Activated T-helper 1 cell treated with anti-CD3 and anti-CD28 coated beads, Interleukin-12 subunit alpha, Interleukin-12 subunit beta, Interleukin-2, Interleukin-4 antibody, amounts not matched to agents 30 ng/mL and 10 ng/mL and 1 ng/mL, durations not matched to agents 14 hours and 24 hours and 36 hours (primary cell): Measurements from ENCODE around the gene ERICH2. TPM values are rescaled to one million over a fixed set of nuclear protein-coding genes. Genes with fewer than 3 reads are reported as not detected.
"Not testable (repeated sequence)": the region's sequence is repeated elsewhere in the genome, so short reads cannot be mapped to it uniquely, and the experiment has no call there.

Experiments
- DNase-seq: peaks from one replicate; pipeline ENCODE4 v3.0.0; 2021; ENCODE audit warnings: low spot score
- H3K27ac Mint-ChIP-seq: one replicate; pipeline ENCODE4 v1.8.0; 2021; ENCODE audit warnings: mild to moderate bottlenecking, mixed read lengths
- H3K27me3 Mint-ChIP-seq: one replicate; pipeline ENCODE4 v1.8.0; 2022; ENCODE audit warnings: mild to moderate bottlenecking, moderate library complexity, mixed read lengths; ENCODE audit not compliant: insufficient read depth
- H3K36me3 Mint-ChIP-seq: one replicate; pipeline ENCODE4 v1.8.0; 2021; ENCODE audit warnings: low read depth, mixed read lengths
- H3K4me1 Mint-ChIP-seq: one replicate; pipeline ENCODE4 v1.8.0; 2021; ENCODE audit warnings: low read depth, mixed read lengths
- H3K4me3 Mint-ChIP-seq: one replicate; pipeline ENCODE4 v1.8.0; 2021; ENCODE audit warnings: mild to moderate bottlenecking, moderate library complexity, mixed read lengths
- H3K9me3 Mint-ChIP-seq: one replicate; pipeline ENCODE4 v1.8.0; 2021; ENCODE audit warnings: mixed read lengths
- intact Hi-C: fragments of 100-400 bp; cut with micrococcal nuclease; formaldehyde crosslinking; loops from one replicate; pipeline ENCODE4 v1.15.1; 2024
- total RNA-seq: library from RNA; stranded (reverse); gene quantifications from 2 replicates; pipeline ENCODE4 v1.2.3, GENCODE V29; 2022

ERICH2 gene
- total RNA-seq, 1 donor from 2014 or later, result not detected

DNA sequence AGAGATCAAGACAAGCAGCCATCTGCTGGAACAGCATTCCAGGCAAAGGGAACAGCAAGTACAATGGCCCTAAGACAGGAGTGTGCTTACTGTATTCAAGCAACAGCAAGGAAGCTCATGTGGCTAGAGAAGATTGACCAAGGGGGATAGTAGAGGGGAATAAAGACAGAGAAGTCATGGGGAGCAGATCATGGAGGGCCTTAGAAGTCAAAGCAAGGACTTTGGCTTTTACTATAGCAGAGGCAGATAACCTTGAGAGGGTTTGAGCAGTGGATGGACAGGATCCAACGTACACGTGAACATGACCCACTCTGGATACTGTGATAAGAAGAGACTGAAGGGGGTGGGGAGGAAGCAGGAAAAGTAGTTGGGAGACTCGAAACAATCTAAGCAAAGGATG, 28.2 kb upstream of the ERICH2 start:
- no peaks in the 10 kb centered on the region for H3K4me1 Mint-ChIP-seq
- H3K36me3 Mint-ChIP-seq, result no peaks in the 10 kb centered on the region
- no peak overlapping the region for H3K4me3 Mint-ChIP-seq
- H3K27ac Mint-ChIP-seq, result no peak overlapping the region
- no peak for DNase-seq
- H3K27me3 Mint-ChIP-seq, result peaks cover 12% of the 10 kb centered on the region
- no peaks in the 10 kb centered on the region for H3K9me3 Mint-ChIP-seq
- intact Hi-C loops, result no loop called here

DNA sequence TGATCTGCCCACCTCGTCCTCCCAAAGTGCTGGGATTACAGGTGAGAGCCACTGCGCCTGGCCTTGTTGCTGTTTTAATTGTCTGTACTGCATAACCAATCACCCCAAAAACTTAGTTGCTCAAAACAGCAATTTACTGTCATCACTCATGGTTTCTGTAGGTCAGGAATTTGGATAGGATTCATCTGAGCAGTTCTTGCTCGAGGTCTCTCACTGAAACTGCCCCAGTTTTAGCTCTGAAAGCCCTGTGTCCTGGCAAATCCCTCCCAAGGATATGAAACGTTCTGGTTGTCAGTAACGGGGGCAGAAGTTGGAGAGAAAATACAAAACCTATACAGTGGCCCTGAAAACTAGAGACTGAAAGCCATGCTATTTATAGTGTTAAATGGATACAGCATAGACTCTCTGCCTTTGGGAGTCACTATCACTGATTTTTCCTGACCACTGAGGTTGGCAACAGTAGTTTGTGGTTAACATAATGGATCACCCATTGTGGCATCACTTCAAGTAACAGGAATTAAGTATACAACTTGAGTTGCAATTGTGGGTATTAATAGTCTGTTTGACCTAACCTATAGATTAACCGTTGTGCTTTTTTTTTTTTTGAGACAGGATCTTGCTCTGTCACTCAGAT, 27.2 kb upstream of the ERICH2 start:
- peaks cover 13% of the 10 kb centered on the region for H3K27me3 Mint-ChIP-seq
- H3K4me3 Mint-ChIP-seq, result no peak overlapping the region
- H3K36me3 Mint-ChIP-seq, result no peaks in the 10 kb centered on the region
- no peak overlapping the region for H3K27ac Mint-ChIP-seq
- H3K9me3 Mint-ChIP-seq, result no peaks in the 10 kb centered on the region
- no peaks in the 10 kb centered on the region for H3K4me1 Mint-ChIP-seq
- intact Hi-C loops, result no loop called here
- DNase-seq, result no peak

DNA sequence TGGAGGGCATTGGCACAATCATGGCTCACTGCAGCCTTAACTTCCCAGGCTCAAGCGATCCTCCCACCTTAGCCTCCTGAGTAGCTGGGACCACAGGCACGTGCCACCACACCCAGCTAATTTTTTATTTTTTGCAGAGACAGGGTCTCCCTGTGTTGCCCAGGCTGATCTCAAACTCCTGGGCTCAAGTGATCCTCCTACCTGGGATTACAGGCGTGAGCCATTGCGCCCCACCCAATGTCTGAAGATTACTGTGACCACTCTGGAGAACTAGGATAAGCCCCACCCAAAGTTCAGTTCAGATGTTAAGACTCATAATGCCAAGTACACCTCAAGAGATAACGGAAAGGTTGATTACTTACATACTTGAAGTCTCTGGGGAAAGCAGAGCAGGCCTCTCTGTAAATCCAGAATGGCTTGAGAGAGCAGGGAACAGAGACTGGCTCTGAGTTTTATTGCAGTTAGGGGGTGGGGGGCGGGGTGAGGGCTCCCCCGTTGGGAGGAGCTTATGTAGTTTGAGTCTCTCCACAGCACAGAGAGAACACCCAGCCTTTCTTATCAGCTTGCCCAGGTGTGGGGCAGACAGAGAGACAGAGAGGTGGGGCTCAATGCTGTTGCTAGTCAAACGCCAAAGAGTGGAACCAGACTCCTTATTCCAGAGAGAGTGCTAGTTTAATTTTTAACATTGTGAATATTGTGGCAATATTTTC, 26.5 kb upstream of the ERICH2 start:
- H3K27me3 Mint-ChIP-seq, result peaks cover 17% of the 10 kb centered on the region
- H3K36me3 Mint-ChIP-seq, result no peaks in the 10 kb centered on the region
- intact Hi-C loops, result no loop called here
- no peaks in the 10 kb centered on the region for H3K9me3 Mint-ChIP-seq
- H3K27ac Mint-ChIP-seq, result no peak overlapping the region
- no peak overlapping the region for H3K4me3 Mint-ChIP-seq
- DNase-seq, result no peak
- H3K4me1 Mint-ChIP-seq, result no peaks in the 10 kb centered on the region

DNA sequence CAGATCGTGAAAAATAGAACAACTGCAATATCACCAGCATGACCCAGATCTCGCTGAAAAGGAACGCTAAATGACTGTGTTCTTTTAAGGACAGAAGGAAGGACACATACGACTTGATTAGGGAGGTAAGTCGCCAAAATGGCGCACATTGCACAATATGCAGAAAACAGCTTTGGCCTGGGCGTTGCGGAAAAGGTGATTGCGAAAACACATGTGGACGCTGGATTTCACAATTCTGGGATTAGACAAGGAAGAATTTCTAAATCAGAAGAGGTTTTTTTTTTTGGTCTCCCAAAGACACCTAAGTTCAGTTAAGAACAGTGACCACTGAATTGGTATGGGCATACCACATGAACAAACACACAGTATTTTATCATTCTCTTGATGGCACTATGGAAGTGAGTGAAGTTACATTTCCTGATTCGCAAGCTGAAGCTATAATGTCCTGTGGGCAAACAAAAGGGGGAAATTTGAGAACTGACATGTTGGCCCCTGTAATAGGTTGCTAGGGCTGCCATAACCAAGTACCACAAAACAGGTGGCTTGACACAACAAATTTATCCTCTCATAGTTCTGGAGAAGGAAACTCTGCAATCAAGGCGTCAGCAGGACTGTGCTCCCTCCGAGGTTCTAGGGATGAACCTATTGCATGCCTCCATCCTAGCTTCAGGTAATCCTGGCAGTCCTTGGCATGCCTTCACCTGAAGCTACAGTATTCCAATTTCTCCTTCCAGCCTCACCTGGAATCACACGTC, 25.8 kb upstream of the ERICH2 start:
- Mint-ChIP-seq H3K27me3 (peaks cover 17% of the 10 kb centered on the region), H3K27ac (no peak overlapping the region), H3K4me3 (no peak overlapping the region), H3K9me3 (no peaks in the 10 kb centered on the region), H3K4me1 (no peaks in the 10 kb centered on the region), H3K36me3 (no peaks in the 10 kb centered on the region)
- DNase-seq, result no peak
- intact Hi-C loops, result no loop called here

DNA sequence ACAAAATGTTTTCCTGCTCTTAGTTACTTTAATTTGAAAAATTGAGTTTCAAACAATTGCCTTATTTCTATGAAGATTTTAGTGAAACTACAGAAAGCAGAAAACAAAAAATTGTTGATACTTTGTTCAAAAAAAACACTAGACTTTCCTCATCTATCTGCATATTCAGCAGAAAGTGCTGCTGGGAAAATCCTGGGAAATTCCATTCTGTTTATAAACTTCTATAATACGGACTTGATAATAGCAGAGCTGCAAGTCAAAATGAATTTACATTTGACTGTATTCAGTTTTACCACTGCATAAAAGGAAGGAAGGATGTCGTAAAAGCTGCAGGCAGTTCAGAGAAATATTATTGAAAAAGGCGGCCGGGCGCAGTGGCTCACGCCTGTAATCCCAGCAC, 24.9 kb upstream of the ERICH2 start:
- H3K27me3 Mint-ChIP-seq, result peaks cover 15% of the 10 kb centered on the region
- no peak overlapping the region for H3K4me3 Mint-ChIP-seq
- no peaks in the 10 kb centered on the region for H3K36me3 Mint-ChIP-seq
- H3K27ac Mint-ChIP-seq, result no peak overlapping the region
- intact Hi-C loops, result no loop called here
- no peak for DNase-seq
- H3K9me3 Mint-ChIP-seq, result no peaks in the 10 kb centered on the region
- H3K4me1 Mint-ChIP-seq, result no peaks in the 10 kb centered on the region

DNA sequence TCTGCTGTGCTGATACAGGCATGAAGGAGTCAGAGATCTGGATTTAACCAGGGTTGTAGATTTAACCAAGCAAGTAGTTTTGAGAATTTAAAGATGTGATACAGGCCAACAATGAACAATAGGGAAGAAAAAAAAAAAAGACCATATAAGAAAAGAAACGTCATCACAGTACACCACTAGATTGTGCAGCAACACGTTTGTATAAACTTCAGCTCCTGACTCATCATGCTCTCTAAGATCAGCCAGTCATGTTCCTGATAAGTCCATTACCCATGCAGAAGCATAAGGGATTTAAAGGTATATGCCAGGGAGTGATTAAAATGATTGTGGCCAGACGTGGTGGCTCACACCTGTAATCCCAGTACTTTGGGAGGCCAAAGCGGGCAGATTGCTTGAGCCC, 22.3 kb upstream of the ERICH2 start:
- intact Hi-C loops, result no loop called here
- Mint-ChIP-seq H3K27me3 (peaks cover 22% of the 10 kb centered on the region), H3K27ac (no peak overlapping the region), H3K4me1 (no peaks in the 10 kb centered on the region), H3K36me3 (no peaks in the 10 kb centered on the region), H3K4me3 (no peak overlapping the region), H3K9me3 (no peaks in the 10 kb centered on the region)
- no peak for DNase-seq

DNA sequence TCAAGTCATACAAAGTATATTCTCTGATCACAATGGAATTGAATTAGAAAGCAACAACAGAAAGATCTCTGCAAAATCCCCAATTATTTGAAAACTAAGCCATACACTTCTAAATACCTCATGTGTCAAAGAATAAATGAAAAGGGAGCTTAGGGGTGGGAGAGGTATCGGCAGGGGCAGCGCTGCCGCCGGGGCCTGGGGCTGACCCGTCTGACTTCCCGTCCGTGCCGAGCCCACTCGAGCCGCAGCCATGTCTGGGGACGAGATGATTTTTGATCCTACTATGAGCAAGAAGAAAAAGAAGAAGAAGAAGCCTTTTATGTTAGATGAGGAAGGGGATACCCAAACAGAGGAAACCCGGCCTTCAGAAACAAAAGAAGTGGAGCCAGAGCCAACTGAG, 18.6 kb upstream of the ERICH2 start:
- H3K4me1 Mint-ChIP-seq, H3K36me3 Mint-ChIP-seq, H3K9me3 Mint-ChIP-seq, intact Hi-C loops, DNase-seq, H3K4me3 Mint-ChIP-seq, H3K27ac Mint-ChIP-seq: not testable (repeated sequence)
- peaks cover 18% of the 10 kb centered on the region for H3K27me3 Mint-ChIP-seq

DNA sequence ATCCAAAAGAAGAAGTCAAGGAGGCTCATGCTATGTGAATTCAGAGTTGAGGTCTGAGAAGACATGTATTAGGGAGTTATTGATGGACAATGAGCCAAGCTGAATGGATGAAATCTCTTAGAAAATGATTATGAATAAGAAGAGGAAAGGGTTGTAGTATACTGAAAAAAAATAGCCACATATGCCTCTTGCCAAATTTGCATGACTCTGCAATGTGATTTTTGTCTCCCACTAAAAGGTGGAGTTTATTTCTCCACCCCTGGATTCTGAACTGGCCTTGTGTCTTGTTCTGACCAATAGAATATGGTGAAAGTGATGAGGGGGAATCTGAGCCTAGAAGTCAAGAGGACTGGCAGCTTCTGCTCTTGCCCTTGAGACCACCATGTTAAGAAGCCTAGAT, 8.6 kb upstream of the ERICH2 start:
- Mint-ChIP-seq H3K9me3 (no peaks in the 10 kb centered on the region), H3K27me3 (no peaks in the 10 kb centered on the region), H3K27ac (no peak overlapping the region), H3K36me3 (no peaks in the 10 kb centered on the region), H3K4me1 (no peaks in the 10 kb centered on the region), H3K4me3 (no peak overlapping the region)
- intact Hi-C loops, result no loop called here
- DNase-seq, result no peak

DNA sequence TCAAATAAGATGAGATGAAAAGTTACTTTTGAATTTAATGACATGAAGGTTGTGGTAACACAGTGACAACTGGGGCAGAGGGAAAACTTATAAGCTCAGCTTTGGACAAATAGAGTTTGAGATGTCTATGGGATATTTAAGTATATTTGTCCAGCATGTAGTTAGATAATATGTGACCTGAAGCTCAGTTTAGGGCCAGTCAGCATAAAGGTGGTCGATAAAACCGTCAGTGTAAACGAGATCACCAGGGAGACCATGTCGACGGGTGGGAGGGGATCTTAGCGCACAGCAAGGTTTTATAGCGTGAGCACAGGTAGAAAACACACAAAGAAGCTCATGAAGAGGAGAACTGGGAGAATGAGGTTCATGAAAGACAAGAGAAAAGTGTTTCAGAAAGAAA, 7.4 kb upstream of the ERICH2 start:
- Mint-ChIP-seq H3K27me3 (no peaks in the 10 kb centered on the region), H3K4me3 (no peak overlapping the region), H3K4me1 (no peaks in the 10 kb centered on the region), H3K36me3 (no peaks in the 10 kb centered on the region), H3K9me3 (no peaks in the 10 kb centered on the region), H3K27ac (no peak overlapping the region)
- DNase-seq, result no peak
- intact Hi-C loops, result no loop called here

DNA sequence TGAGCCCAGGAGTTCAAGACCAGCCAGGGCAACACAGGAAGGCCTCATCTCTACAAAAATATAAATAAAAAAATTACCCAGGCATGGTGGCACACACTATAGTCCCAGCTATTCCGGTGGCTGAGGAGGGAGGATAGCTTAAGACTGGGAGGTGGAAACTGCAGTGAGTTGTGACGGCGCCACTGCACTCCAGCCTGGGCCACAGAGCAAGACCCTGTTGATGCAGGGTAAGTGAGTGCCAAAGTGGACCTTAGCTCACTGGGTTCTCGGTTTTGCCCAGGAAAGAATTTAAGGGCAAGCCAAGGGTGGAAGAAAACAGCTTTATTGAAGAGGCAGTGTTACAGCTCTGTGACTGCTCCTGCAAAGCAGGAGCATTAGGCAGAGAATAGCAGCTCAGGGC, 6.9 kb upstream of the ERICH2 start:
- no peak for DNase-seq
- Mint-ChIP-seq H3K36me3 (no peaks in the 10 kb centered on the region), H3K9me3 (no peaks in the 10 kb centered on the region), H3K27me3 (no peaks in the 10 kb centered on the region), H3K27ac (no peak overlapping the region), H3K4me3 (no peak overlapping the region), H3K4me1 (no peaks in the 10 kb centered on the region)
- intact Hi-C loops, result no loop called here

DNA sequence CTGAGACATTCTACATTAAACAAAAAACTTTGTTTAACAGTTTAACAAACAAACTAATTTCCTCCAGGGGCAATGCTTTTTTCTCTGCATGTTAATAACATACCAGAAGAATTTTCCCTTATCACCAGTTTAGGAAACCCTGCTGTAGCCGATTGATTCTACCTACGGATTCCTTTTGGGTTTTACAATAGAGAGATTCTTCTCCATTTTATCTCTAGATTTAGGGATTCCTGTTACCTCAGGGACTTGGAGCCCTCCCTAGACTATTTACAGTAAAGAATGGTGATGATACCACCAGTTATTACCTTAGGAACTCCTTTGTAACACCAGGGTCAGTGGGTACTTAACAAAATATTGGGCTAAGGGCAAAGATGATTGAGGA, 5.3 kb upstream of the ERICH2 start:
- Mint-ChIP-seq H3K36me3 (no peaks in the 10 kb centered on the region), H3K9me3 (no peaks in the 10 kb centered on the region), H3K27me3 (peaks cover 7% of the 10 kb centered on the region), H3K4me3 (no peak overlapping the region), H3K4me1 (peaks cover under 1% of the 10 kb centered on the region), H3K27ac (no peak overlapping the region)
- intact Hi-C loops, result no loop called here
- no peak for DNase-seq

DNA sequence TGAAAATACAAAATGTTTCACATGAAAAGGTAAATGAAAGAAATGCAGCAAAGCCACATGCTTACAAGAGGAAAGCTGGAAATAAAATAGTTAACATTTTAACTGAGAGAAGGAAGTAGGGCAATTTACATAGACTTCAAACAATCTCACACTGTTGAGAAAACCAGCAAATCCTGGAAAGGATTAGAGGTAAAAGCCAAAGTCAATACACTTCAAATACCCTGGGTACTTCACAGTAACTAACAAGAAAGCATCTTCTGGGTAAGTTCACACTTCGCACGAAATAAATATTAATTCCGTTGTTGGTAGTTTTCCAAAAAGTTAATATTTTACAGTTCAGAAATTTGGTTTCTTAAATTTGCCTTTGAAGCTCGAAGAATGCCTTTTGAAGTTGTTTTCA, 3.5 kb upstream of the ERICH2 start:
- H3K4me3 Mint-ChIP-seq, result no peak overlapping the region
- H3K4me1 Mint-ChIP-seq, result peaks cover 7% of the 10 kb centered on the region
- peaks cover 12% of the 10 kb centered on the region for H3K27me3 Mint-ChIP-seq
- H3K36me3 Mint-ChIP-seq, result no peaks in the 10 kb centered on the region
- no peak for DNase-seq
- H3K27ac Mint-ChIP-seq, result no peak overlapping the region
- no peaks in the 10 kb centered on the region for H3K9me3 Mint-ChIP-seq
- intact Hi-C loops, result no loop called here
